Activated B cell treated with CpG ODN at 0.5 μM for 24 hours (primary cell): Measurements from ENCODE around the gene XBP1. TPM values are rescaled to one million over a fixed set of nuclear protein-coding genes. Genes with fewer than 3 reads are reported as not detected.

ENCODE experiments used
- ATAC-seq: fragments of 200-7000 bp; cut with Tn5 transposase; one replicate; pipeline ENCODE4 v1.10.0; 2021; ENCODE audit warnings: low read depth, mild to moderate bottlenecking, moderate library complexity
- CTCF ChIA-PET: fragments of 350-600 bp; sonication (Branson Sonifier 250); formaldehyde crosslinking; loops from one replicate; lab custom pipeline; 2021; ENCODE audit warnings: antibody characterized with exemption; lab: Charles Lee
- POLR2A ChIA-PET: fragments of 350-600 bp; sonication (Branson Sonifier 250); formaldehyde crosslinking; loops from one replicate; lab custom pipeline; 2021; ENCODE audit warnings: antibody characterized with exemption; lab: Charles Lee
- DNase-seq: peaks from one replicate; pipeline ENCODE4 v3.0.0; 2022
- H3K27ac Mint-ChIP-seq: one replicate; pipeline ENCODE4 v1.8.0; 2020; ENCODE audit warnings: mixed read lengths
- H3K27me3 Mint-ChIP-seq: one replicate; pipeline ENCODE4 v1.8.0; 2021; ENCODE audit warnings: mixed read lengths
- H3K36me3 Mint-ChIP-seq: one replicate; pipeline ENCODE4 v1.8.0; 2021; ENCODE audit warnings: low read depth, mixed read lengths
- H3K4me1 Mint-ChIP-seq: one replicate; pipeline ENCODE4 v1.8.0; 2021; ENCODE audit warnings: mixed read lengths
- H3K4me3 Mint-ChIP-seq: one replicate; pipeline ENCODE4 v1.8.0; 2020; ENCODE audit warnings: mild to moderate bottlenecking, mixed read lengths
- H3K9me3 Mint-ChIP-seq: one replicate; pipeline ENCODE4 v1.8.0; 2020; ENCODE audit warnings: mixed read lengths
- CTCF ChIP-seq: fragments of 200-600 bp; IDR thresholded peaks from one replicate; pipeline ENCODE4 v1.8.0; 2022; ENCODE audit warnings: antibody characterized with exemption, mild to moderate bottlenecking
- intact Hi-C: fragments of 100-400 bp; cut with micrococcal nuclease; formaldehyde crosslinking; loops from one replicate; pipeline ENCODE4 v1.15.1; 2024
- total RNA-seq: library from RNA; stranded (reverse); gene quantifications from 2 replicates; pipeline ENCODE4 v1.2.3, GENCODE V29; 2022

The XBP1 gene
- total RNA-seq, 1 donor from 2014 or later: 57.7 TPM

- CTCF ChIA-PET: interaction anchor here (1.5 kb wide), 1 partner anchor 222 kb away, joined by 4 read pairs; no protein-coding TSS in a partner anchor
- H3K4me1 Mint-ChIP-seq: peaks cover 21% of the 10 kb centered on the region
- TF ChIP-seq CTCF: no peak
Measured at GRCh38 chr22:28822930-28823551, 22.7 kb upstream of the XBP1 start.

GRCh38 chr22:28821452-28821851, 21.1 kb upstream of the XBP1 start:
- Mint-ChIP-seq H3K4me1 (peaks cover 25% of the 10 kb centered on the region), H3K27ac (no peak overlapping the region), H3K4me3 (no peak overlapping the region), H3K9me3 (no peaks in the 10 kb centered on the region), H3K36me3 (peaks cover 2% of the 10 kb centered on the region), H3K27me3 (no peaks in the 10 kb centered on the region)
- ChIA-PET CTCF (interaction anchor here (1.5 kb wide), 1 partner anchor 220 kb away, joined by 4 read pairs; no protein-coding TSS in a partner anchor), POLR2A (no interaction called here)
- ATAC-seq (no peak), DNase-seq (no peak)
- no peak for TF ChIP-seq CTCF
- intact Hi-C loops: no loop called here

More at GRCh38 chr22:28822930-28823551, 22.7 kb upstream of the XBP1 start:
- intact Hi-C loops: no loop called here
- DNase-seq (no peak), ATAC-seq (no peak)
- Mint-ChIP-seq H3K27me3 (no peaks in the 10 kb centered on the region), H3K27ac (no peak overlapping the region), H3K4me3 (no peak overlapping the region), H3K9me3 (no peaks in the 10 kb centered on the region), H3K36me3 (peaks cover 2% of the 10 kb centered on the region)
- POLR2A ChIA-PET: no interaction called here

- intact Hi-C loops: no loop called here
- POLR2A ChIA-PET: no interaction called here
- Mint-ChIP-seq H3K36me3 (peaks cover 2% of the 10 kb centered on the region), H3K9me3 (no peaks in the 10 kb centered on the region), H3K27me3 (no peaks in the 10 kb centered on the region), H3K4me3 (no peak overlapping the region), H3K27ac (no peak overlapping the region), H3K4me1 (peaks cover 25% of the 10 kb centered on the region)
- no peak for TF ChIP-seq CTCF
- ATAC-seq (no peak), DNase-seq (no peak)
- CTCF ChIA-PET: no interaction called here
Measured at GRCh38 chr22:28820885-28821284, 20.5 kb upstream of the XBP1 start.

GRCh38 chr22:28819253-28820096, 19.1 kb upstream of the XBP1 start:
- H3K4me3 Mint-ChIP-seq: no peak overlapping the region

More at GRCh38 chr22:28819253-28820096, 19.1 kb upstream of the XBP1 start:
- no peak for ATAC-seq
- Mint-ChIP-seq H3K27ac (no peak overlapping the region), H3K9me3 (no peaks in the 10 kb centered on the region), H3K27me3 (no peaks in the 10 kb centered on the region), H3K4me1 (peaks cover 25% of the 10 kb centered on the region), H3K36me3 (peaks cover 2% of the 10 kb centered on the region)
- ChIA-PET POLR2A (interaction anchor here (0.5 to 1.1 kb wide), 2 partner anchors 19 to 22 kb away, joined by 3 read pairs; partner anchors contain the start of gene XBP1), CTCF (interaction anchor here (1.0 to 2.4 kb wide), 3 partner anchors 9 to 219 kb away, joined by 3 to 9 read pairs (median 3); no protein-coding TSS in a partner anchor)
- DNase-seq: no peak
- intact Hi-C loops: no loop called here
- TF ChIP-seq CTCF: no peak
